ENCODE data around the gene P3H4.

P3H4 gene

DNA sequence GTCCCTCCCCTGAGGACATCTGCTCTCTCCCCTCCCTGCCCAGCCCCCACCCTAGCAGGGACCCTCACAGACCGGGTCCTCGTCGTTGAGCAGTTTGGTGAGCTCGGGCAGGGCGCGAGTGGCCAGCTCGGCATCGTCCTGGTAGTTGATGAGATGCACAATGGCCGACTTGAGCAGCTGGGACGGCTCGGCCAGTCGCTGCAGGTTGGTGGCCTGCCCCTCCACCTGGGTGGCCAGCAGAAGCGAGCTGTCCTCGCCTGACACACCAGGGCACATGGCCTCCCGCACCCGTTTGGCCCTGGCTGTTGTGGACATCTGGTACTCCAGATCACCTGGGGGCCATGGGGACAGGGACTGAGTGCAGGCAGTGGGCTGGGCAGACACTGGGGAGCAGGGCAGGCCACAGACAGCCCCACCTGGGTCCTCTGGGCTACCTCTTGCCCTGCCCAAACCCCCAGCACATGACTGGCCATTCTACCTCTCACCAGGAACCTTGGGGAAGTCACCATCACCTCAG lies 42.3 kb downstream of the P3H4 start:
- no peak for DNase-seq

DNA sequence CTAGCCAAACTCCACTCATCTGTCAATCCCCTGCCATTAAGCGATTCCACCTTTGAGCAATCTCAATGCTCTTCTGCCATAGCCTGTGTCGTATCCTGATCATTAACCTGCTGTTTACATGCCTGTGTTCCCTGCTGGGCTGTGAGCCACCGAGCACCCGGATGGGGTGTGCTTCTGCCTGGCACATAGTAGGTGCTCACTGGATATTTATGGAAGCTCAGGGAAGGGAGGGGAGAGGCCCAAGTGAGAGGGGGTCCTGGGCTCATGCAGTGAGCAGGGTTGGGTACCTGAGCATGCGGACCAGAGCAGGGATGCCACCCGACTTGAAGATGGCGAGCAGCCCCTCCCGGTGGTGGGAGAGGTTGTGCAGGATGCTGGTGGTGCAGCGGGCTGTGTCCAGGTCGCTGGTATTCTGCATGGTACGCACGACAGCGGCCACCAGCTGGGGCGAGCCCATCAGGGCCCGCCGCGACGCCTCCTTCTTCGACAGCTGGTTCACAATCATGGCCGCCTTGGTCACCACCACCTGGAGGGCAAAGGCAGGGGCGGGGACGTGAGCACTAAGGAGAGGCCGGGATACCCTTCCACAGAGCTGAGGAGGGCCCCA lies 43.0 kb downstream of the P3H4 start:
- no peak for DNase-seq

DNA sequence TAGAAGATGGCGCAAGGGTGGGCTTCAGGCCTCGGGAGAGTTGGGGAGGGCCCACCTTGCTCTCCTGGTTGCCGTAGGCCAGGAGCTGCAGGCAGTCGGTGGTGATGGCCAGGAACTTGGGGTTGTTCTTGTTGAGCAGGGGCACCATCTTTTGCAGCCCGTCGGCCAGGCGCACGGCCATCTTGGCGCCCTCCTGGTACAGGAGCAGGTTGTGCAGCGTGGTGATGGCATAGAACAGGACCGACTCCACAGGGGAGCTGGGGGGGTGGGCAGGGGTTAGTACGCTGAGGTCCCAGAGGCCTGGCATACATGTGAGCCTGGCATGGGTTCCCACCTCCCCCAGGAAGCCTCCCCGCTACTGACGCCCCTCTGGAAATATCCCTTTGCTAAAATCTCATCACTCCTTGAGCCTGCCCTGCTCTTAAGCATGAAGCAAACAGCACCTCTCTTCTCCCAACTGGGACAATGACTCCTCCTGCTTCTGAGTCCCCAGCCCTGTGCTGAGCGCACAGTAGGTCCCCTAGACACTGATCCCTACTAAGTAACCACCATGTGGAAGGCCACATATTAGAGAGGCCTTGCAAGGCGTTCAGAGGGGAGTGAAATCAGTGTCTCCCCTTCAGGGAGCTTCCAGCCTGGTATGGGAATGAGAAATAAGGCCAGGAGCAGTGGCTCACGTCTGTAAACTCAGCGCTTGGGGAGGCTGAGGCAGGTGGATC lies 44.3 kb downstream of the P3H4 start:
- DNase-seq: no peak

DNA sequence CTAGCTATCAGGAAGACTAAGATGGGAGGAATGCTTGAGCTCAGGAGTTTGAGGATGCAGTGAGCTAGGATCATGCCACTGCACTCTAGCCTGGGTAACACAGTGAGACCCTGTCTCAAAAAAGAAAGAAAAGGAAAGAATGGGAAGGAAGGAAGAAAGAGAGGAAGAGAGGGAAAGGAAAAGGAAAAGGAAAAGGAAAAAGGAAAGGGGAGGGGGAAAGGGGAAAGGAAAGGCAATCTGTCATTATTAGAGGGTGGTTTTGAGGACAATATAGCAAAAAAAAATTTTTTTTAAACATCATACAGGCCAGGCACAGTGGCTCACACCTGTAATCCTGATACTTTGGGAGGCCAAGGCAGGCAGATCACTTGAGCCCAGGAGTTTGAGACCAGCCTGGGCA lies 45.6 kb downstream of the P3H4 start:
- DNase-seq: no peak

DNA sequence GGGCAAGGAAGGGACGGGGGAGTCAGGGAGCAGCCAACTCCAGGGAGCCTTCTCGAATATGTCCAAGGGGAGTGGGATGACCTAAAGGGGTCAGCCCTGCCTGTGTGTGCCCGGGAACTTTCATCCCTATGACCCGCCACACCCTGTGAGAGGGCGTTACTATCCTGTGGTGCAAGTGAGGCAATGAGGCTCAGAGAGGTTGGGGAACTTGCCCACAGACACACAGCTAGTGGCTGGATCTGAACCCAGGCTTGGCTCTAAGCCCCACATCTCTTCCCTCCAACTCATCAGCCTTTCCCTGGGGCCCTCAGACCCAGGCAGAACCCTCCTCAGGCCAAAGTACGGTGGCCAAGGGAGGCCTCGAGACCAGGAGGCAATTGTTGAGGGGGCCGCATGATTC lies 48.4 kb downstream of the P3H4 start:
- DNase-seq: no peak

- no peak for DNase-seq
These were observed 48.9 kb downstream of the P3H4 start for GRCh38 chr17:41762841-41763240.

DNA sequence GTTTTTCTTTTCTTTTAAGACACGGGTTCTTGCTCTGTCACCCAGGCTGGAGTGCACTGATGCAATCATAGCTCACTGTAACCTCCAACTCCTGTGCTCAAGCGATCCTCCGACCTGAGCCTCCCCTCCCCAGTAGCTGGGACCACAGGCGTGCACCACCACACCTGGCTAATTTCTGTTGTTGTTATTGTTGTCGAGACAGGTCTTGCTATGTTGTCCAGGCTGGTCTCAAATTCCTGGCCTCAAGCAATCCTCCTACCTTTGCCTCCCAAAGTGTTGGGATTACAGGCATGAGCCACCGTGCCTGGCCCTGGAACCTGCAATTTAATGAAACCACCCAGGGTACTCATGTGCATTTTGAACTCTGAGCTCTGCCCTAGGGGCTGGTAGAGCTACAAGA lies 49.4 kb downstream of the P3H4 start:
- no peak for DNase-seq

DNA sequence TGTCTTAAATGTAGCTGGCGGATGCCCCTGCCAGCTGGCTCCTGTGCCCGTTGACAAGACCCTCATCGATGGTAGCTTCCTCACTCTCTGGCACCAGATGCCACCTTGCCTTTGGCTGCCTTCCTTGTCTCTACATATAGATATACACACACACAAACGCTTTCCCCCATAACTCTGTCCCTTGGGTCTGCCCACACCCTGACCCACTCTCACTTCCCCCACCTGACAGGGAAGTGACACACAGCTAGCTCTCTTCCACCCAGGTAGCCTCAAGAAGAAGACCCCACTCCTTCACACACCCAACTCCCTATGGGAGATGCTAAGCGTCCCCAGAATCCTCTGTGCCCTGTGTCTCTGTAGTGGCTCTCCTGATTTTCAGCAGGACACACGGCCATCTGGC lies 50.9 kb downstream of the P3H4 start:
- DNase-seq: no peak

DNA sequence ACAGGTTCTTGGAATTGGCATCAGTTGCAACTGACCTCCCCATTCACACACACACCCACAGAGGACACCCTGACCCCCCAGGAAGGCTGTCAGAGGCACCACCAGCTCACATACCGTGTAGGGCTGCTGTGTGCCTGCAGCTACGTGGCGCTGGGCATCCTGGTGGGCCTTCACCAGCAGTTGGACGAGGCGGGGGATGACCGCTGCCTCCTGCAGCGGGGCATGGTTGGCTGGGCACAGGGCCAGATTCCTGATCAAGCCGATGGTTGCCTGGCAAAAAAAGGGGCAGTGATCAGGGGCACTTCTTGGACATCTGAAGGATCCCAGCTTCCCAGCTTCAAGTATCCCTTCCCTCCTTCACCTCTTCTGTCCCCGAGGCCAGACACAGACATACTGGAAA lies 53.1 kb downstream of the P3H4 start:
- DNase-seq: no peak

DNA sequence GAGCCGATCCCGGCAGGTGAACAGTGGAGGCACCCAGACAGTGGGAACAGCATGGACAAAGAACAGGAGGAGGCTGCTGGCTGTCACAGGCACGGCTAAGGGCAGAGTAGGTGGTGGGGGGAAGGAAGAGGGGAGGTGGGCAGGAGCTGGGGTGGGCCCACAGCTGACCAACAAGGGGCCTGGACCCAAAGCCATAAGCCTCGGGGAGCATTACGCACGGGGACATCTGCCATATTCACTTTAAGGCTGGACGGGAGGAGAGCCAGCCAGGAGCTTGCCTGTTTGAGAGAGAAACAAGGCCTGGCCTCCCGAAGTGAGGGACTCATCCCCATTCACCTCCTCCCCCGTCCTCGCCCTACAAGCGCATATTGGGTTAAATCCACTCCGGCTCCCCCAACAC lies 57.7 kb downstream of the P3H4 start:
- DNase-seq: no peak
